M059J (cell line): ENCODE data around the gene SYNGR1. TPM values are rescaled to one million over a fixed set of nuclear protein-coding genes. Genes with fewer than 3 reads are reported as not detected.

Source experiments
- DNase-seq: peaks from one replicate; pipeline ENCODE4 v3.0.0-alpha.2; 2012; ENCODE audit warnings: low read depth
- total RNA-seq: library from RNA; depleted of rRNA; stranded (reverse); fragments of >200 nt; shearing (Covaris generic); gene quantifications from 2 replicates; pipeline ENCODE4 v1.2.3, GENCODE V29; 2014

SYNGR1 gene
- total RNA-seq, 1 experiment from 2014 or later = 14.9 TPM

- DNase-seq = no peak
These were observed 18.7 kb downstream of the SYNGR1 start for GRCh38 chr22:39368461-39368911.

GRCh38 chr22:39369186-39369585, 19.4 kb downstream of the SYNGR1 start:
- no peak for DNase-seq

- DNase-seq = no peak
These were observed 19.8 kb downstream of the SYNGR1 start for GRCh38 chr22:39369586-39369985.

GRCh38 chr22:39371732-39372131, 21.9 kb downstream of the SYNGR1 start:
- no peak for DNase-seq

DNA sequence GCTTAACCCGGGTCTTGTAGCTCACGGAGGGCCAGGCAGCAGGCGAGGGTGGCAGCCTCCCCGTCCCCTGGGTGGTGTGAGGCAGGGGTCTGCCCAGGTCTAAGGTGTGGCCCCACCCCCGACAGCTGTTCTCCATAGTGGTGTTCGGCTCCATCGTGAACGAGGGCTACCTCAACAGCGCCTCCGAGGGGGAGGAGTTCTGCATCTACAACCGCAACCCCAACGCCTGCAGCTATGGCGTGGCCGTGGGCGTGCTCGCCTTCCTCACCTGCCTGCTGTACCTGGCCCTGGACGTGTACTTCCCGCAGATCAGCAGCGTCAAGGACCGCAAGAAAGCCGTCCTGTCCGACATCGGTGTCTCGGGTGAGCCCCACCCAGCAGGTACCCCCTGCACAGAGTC, 24.4 kb downstream of the SYNGR1 start:
- DNase-seq = no peak

DNA sequence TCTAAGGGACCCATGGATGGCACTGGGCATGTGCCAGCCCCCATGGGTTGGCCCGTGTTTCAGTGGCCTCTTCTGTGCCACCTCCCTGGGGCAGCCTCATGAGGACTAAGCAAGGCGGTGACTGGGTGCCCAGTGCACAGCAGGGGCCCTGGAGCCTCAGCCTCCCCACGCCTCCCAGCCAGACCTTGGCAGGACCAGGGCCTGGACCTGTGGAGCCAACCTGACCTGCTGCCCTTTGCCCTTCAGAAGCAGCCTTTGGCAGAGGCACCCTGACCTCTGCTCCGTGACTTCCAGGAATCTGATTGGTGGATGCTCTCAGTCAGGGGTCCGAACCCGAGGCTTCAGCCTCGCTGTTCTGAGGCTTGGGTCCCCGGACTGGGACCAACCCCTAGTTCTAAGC, 25.0 kb downstream of the SYNGR1 start:
- DNase-seq = no peak

DNA sequence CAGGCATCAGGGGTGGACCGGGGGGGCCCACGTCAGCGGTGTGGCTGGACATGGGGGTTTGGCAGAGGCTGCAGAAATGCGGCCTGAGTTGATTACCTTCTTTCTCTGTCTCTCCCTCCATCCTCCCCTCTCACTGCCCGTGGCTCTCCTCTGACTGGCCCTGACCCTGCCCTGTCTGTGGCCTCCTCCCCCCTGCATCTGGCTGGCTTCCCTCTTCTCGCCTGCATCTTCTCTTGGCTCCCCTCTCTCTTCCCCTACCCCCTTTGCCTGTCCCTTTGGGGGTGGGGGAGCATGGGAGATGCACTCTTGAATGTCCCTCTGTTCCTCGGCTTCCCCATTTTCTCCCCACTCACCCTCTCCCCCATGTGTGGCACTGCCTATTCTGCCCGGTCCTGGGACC, 25.9 kb downstream of the SYNGR1 start:
- no peak for DNase-seq

DNA sequence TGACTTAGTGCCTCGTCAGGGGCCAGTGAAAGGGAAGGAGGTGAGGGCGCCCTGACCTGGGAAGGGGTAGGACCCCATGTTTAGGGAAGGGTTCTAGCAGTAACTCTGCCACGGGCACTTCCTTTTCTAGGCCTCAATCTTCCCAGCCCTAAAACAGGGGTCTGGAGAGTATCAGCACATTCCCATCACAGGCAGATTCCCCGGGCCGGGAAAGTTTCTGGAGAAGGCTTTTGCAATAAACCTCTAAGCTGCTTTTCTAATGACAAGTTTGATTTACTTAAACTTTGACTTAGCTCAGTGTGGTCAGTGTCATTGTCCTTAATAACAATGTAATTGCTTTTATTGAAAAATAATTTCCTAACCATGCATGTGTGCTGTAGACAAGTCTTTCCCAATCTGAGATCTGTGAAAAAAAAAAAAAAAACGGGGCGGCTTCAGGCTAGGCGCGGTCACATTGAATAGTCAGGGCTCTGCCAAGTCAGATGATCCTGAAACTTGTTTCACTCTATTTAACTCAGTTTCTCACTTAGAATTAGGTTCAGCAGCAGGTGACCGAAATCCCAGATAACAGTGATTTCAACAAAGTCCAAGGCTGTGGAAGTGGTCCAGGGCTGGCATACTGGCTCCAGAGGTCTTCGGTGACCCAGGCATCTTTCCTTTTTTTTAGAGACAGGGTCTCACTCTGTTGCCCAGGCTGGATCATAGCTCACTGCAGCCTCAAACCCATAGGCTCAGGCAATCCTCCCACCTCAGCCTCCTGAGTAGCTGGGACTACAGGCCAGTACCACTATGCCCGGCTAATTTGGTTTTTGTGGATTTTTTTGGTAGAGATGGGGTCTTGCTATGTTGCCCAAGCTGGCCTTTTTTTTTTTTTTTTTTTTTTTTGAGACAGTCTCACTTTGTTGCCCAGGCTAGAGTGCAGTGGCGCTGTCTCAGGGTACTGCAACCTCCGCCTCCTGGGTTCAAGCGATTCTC, 30.3 kb downstream of the SYNGR1 start:
- no peak for DNase-seq

DNA sequence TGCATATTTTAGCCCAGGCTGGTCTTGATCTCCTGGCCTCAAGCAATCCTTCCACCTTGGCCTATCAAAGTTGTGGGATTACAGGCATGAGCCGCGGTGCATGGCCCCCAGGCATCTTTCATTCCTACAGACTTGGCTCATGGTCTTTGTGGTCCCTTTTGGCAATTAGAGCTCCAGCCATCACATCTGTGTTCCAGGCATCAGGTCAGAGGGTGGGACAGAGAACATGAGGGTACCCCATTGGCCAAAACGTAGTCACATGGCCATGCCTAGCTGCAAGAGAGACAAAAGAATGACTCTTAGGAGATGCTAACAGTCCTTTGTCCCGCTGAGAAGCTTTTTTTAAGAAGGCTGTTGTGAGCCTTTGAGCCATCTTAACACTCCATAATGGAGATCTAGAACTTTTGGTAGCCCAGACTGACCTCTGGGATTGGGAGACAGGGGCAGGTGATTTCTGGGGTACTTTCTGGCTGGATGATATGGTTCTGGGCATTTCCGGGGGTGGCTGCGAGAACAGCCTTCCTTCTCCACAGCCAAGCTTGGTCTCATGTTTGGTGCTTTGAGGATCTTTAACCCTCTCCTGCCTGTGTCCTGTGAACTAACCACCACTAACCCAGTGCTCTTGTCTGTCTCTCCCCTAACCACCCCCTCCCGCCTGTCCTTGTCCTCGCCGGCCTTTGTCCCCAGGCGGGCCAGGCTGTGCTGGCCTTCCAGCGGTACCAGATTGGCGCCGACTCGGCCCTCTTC, 31.4 kb downstream of the SYNGR1 start:
- peak; percentile 20 for DNase-seq

GRCh38 chr22:39381930-39382329, 32.1 kb downstream of the SYNGR1 start:
- no peak for DNase-seq

DNA sequence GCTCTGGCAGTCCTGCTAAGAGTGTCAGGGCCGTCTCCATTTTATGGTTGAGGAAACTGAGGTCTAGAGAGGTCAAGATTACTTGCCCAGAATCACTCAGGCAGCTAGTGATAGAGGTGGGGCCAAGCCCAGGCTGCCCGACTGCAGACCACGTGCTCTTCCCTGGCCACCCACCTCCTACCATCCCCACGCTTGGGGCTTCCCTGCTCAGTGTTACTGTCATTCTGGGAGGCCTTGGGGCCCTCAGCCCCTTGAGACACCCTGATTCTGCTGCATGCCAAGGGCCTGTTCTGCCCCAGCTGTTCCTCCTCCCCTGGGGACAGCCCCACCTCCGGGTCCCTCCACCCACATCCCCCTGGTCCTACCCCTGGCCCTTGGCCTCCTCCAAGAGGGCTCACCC, 32.6 kb downstream of the SYNGR1 start:
- no peak for DNase-seq

DNA sequence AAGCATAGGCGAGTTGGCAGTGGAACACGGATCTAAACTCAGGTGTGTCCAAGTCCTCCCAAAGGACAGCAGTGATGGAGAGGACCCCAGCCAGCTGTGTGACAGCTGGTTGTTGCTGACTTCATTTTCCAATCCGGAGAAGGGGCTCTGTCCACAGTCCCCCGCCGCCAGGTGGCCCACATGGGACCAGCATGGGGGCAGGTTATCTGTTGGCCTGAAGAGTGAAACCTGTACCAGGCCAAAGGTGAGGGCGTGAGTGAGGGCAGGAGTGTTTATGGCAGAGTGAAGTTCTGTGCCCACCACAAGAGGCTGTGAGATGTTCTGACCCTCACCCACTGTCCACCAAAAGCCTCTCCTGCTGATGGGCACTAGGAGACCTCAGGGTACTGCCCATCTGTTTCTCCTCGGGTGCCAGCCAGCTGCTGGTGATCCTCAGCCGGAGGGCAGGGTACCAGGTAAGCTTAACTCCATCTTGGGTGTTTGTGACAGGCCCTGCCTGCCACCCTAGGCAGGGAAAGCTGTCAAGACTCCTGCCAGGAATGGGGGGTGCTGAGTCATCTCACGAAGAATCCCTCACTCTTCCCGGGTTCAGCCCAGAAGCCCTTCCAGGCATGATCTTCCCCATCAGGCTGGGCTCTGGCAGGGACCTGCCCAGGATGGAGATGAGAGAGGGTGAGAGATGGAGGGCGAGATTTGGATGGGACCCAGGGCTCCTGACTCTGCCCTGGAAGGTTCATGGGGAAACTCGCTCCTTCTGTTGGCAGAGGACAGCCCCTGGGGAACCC, 34.2 kb downstream of the SYNGR1 start:
- DNase-seq = peak; percentile 65

GRCh38 chr22:39384750-39385480, 35.1 kb downstream of the SYNGR1 start:
- DNase-seq = no peak

DNA sequence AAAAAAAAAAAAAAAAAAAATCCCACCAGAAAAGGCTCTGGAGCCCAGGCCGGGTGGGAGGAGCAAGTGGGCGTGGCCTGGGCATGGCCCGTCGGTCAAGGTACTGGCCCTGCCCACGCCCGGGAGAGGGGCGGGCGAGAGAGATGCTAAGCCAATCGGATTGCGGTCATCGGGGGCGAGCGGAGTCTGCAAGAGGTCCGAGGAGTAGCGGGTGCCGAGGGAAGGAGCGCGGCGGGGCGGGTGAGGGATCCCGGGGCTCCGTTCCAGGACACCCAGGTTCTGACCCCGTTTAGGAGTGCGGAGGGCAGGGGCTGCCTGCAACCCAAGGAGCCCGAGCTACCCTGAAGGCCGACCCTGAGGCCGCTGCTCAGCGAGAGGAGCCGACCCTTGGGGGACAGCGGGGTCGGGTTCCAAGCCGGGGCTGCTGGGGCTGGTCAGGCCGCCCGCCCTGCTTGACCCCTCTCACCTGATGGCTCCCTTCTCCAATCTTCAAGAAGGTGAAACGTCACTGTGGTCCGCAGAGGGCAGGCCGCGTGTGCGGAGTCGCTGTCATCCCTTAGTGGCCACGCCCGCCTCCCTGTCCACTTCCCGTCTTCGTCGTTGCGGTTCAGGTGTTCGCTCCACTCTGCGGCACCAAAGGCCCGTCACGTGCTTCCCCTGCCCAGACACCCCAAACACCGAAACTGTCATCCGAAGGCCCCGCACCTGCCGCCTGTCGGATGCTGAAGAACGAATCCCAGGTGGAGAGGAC, 38.6 kb downstream of the SYNGR1 start:
- peak; percentile 33 for DNase-seq

DNA sequence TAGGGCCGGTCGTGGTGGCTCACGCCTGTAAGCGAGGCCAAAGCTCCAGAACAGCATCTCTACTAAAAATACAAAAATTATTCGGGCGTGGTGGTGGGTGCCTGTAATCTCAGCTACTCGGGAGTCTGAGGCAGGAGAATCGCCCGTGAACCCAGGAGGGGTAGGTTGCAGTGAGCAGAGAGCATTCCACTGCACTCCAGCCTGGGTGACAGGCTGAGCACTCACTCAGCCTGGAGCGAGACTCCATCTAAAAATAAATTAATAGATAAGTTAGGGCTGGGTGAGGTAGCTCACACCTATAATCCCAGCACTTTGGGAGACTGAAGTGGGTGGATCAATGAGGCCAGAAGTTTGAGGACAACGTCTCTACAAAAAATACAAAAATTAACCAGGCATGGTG, 39.6 kb downstream of the SYNGR1 start:
- no peak for DNase-seq

GRCh38 chr22:39392341-39392948, 42.7 kb downstream of the SYNGR1 start:
- no peak for DNase-seq

DNA sequence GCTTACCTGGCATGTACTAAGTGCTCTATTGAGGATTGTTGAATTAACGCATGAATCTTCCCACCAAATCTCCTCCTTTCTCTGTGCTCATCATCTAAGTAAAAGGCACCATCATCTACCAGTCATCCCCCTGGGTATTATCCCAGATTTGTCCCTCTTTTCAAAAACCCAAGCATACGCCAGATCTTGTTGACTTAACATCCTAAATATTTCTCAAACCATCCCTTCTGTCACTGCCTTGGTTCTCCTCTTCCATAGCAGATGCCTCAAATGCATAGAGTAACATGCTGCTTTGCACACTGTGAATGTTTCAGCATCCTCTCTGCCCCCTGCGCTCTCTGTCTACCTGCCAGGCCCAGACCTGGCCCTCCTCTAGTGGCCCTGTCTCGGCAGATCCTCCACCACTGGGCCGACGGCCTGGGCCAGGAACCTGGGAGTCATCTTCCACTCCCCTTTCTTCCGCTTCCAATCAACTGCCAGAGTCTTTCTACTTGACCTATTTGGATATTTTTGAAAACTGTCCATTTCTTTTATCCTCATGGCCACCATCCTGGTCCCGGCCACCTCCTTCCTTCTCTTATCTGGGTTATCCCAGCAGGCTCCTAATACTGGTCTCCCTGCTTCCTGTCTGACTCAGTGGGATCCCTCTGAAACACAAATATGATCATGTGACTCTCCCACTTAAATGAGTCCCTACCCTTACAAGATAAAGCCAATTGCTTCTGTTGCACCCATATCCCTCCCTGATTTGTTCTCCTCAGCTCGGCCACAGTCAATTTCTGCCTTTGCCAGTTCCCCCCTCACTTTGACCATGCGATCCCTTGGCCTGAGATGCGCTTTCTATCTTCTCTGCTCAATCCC, 46.4 kb downstream of the SYNGR1 start:
- DNase-seq = peak; percentile 6

DNA sequence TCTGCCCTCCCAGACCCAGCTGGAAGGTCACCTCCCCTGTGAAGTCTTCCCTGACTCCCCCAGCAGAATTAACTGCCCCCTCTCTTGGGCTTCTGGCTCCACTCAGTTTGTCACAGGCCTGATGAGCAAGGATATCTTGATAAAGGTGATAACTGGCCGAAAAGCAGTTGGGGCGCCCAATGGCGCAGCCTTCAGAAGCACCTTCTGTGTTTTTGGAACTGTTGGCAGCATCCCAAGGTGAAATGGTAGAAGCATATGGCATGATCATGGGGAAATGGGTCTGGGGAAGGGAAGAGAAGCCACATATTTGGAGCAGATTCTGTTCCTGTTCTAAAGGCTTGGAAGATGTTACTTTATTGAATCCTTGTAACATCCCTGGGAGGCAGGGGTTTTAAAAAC, 47.0 kb downstream of the SYNGR1 start:
- no peak for DNase-seq

DNA sequence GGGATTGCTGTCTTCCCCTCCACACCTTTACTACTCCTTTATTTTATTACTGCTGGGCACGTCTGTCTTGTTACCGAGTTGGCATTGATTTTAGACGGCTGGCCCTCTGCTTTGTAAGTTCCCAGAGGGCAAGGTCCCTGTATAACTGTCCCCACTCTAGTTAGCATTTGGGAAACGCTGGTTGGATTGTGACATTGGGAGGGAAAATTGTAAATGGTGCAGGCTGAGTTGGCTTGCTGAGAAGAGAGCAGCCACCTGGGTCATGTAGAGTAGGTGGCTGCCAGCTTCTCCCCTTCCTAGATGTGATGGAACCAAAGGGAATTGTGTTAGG, 51.5 kb downstream of the SYNGR1 start:
- DNase-seq = no peak
